B cell (primary cell): Measurements from ENCODE around the gene FGF16.

Experiments
- CTCF ChIP-seq: fragments of 200-600 bp; IDR thresholded peaks from one replicate; pipeline ENCODE4 v1.8.0; 2022; ENCODE audit warnings: antibody characterized with exemption, mild to moderate bottlenecking
- EZH2 ChIP-seq: IDR thresholded peaks from 2 replicates; pipeline ENCODE4 v1.6.1; 2012; ENCODE audit warnings: borderline replicate concordance, low read depth, mild to moderate bottlenecking, moderate library complexity, low read length; ENCODE audit not compliant: insufficient read depth, poor library complexity, severe bottlenecking

- no peak for TF ChIP-seq CTCF
- TF ChIP-seq EZH2: no peak
Observed at GRCh38 chrX:77484045-77484444, 36.9 kb downstream of the FGF16 start.
